H1 (cell line): ENCODE data around the gene LTBP1. TPM values are rescaled to one million over a fixed set of nuclear protein-coding genes. Genes with fewer than 3 reads are reported as not detected.

Experiments used
- CTCF ChIA-PET: fragments of 300-600 bp; sonication (Branson Sonifier 250); formaldehyde crosslinking; loops from one replicate; lab custom pipeline; 2021; ENCODE audit not compliant: partially characterized antibody; lab: Charles Lee
- POLR2A ChIA-PET: fragments of 300-600 bp; sonication (Branson Sonifier 250); formaldehyde crosslinking; loops from one replicate; lab custom pipeline; 2021; ENCODE audit warnings: inconsistent platforms; ENCODE audit not compliant: partially characterized antibody; lab: Charles Lee
- DNase-seq, 2 experiments: peaks; one replicate each; pipeline versions ENCODE4 v3.0.0 to v3.0.0-alpha.2; 2010 to 2022; ENCODE audit warnings: low spot score in 2 of 2, low read depth in 1 of 2, mixed read lengths in 1 of 2
- FAIRE-seq: peaks from 2 replicates; lab custom pipeline; 2011; peaks lifted over from hg19 to GRCh38; lab: Jason Lieb, UNC
- H2AFZ ChIP-seq: 2 replicates; pipeline ENCODE4 v1.8.1; 2012; ENCODE audit warnings: low read length, inconsistent platforms
- H2AK5ac ChIP-seq: 2 replicates; pipeline ENCODE4 v1.6.1; 2013; ENCODE audit warnings: low read depth, low read length
- H2BK120ac ChIP-seq: replicated peaks from 2 replicates; pipeline ENCODE3; 2013; ENCODE audit warnings: low read depth, low read length, inconsistent platforms
- H2BK12ac ChIP-seq: 2 replicates; pipeline ENCODE4 v1.6.1; 2013; ENCODE audit warnings: low read depth, low read length
- H2BK15ac ChIP-seq: 2 replicates; pipeline ENCODE4 v1.6.1; 2013; ENCODE audit warnings: low read length
- H2BK20ac ChIP-seq: 2 replicates; pipeline ENCODE4 v1.6.1; 2013; ENCODE audit warnings: low read length
- H2BK5ac ChIP-seq: 2 replicates; pipeline ENCODE4 v1.6.1; 2013; ENCODE audit warnings: low read depth, low read length
- H3K14ac ChIP-seq: 2 replicates; pipeline ENCODE4 v1.6.1; 2013; ENCODE audit warnings: inconsistent platforms; ENCODE audit not compliant: insufficient read length
- H3K18ac ChIP-seq: 2 replicates; pipeline ENCODE4 v1.6.1; 2013; ENCODE audit warnings: low read length; ENCODE audit errors: extremely low read depth
- H3K23ac ChIP-seq: 2 replicates; pipeline ENCODE4 v1.6.1; 2013; ENCODE audit warnings: inconsistent platforms; ENCODE audit not compliant: insufficient read length
- H3K23me2 ChIP-seq: 2 replicates; pipeline ENCODE4 v1.6.1; 2013; ENCODE audit warnings: low read depth, low read length
- H3K27ac ChIP-seq: 2 replicates; pipeline ENCODE4 v1.6.1; 2011; ENCODE audit warnings: low read depth, low read length, inconsistent platforms
- H3K27me3 ChIP-seq, 4 experiments: replicated peaks in 1 of 4; 1 replicate in 1 of 4; 2 replicates in 3 of 4; pipeline versions ENCODE4 v1.6.1 to v1.8.1; 2011 to 2013; ENCODE audit warnings: low read length in 3 of 4, mild to moderate bottlenecking in 3 of 4, inconsistent platforms in 2 of 4, mixed read lengths in 2 of 4, moderate library complexity in 1 of 4; ENCODE audit not compliant: control insufficient read depth in 3 of 4, insufficient read depth in 3 of 4; ENCODE audit errors: extremely low read depth in 1 of 4
- H3K36me3 ChIP-seq, 4 experiments: 2 replicates each; pipeline versions ENCODE4 v1.6.1 to v1.8.1; 2011 to 2013; ENCODE audit warnings: mild to moderate bottlenecking in 4 of 4, low read length in 3 of 4, moderate library complexity in 2 of 4, control low read depth in 1 of 4, inconsistent platforms in 1 of 4; ENCODE audit not compliant: insufficient read depth in 4 of 4, control insufficient read depth in 2 of 4
- H3K4ac ChIP-seq: replicated peaks from 2 replicates; pipeline ENCODE3; 2013; ENCODE audit warnings: low read length, low read depth, mixed read lengths, inconsistent platforms; ENCODE audit not compliant: insufficient read length
- H3K4me1 ChIP-seq, 4 experiments: replicated peaks in 1 of 4; 1 replicate in 1 of 4; 2 replicates in 3 of 4; pipeline versions ENCODE4 v1.6.1 to v1.8.1; 2011 to 2013; ENCODE audit warnings: low read length in 3 of 4, inconsistent platforms in 2 of 4, mixed read lengths in 1 of 4; ENCODE audit not compliant: insufficient read depth in 4 of 4, control insufficient read depth in 3 of 4
- H3K4me2 ChIP-seq, 2 experiments: 2 replicates each; pipeline versions ENCODE4 v1.6.1 to v1.8.1; 2011 to 2013; ENCODE audit warnings: low read depth in 2 of 2, low read length in 2 of 2, control low read depth in 1 of 2, inconsistent platforms in 1 of 2, mild to moderate bottlenecking in 1 of 2; ENCODE audit not compliant: insufficient read depth in 1 of 2
- H3K4me3 ChIP-seq, 4 experiments: fragments of 200-600, 300-600 bp in 1 of 4; sonication (generic), shearing (Covaris generic), sonication (Bioruptor Twin) in 1 of 4; 2 replicates each; pipeline versions ENCODE4 v1.5.1 to v1.8.1; 2011 to 2016; ENCODE audit warnings: low read length in 4 of 4, low read depth in 3 of 4, control low read depth in 2 of 4, inconsistent platforms in 2 of 4, mild to moderate bottlenecking in 2 of 4, mixed read lengths in 1 of 4, moderate library complexity in 1 of 4; ENCODE audit not compliant: insufficient read depth in 2 of 4; ENCODE audit errors: extremely low read depth in 1 of 4
- H3K56ac ChIP-seq: replicated peaks from 2 replicates; pipeline ENCODE3; 2013; ENCODE audit warnings: low read depth, mild to moderate bottlenecking, mixed read lengths, low read length, inconsistent platforms; ENCODE audit not compliant: insufficient read length
- H3K79me1 ChIP-seq: 2 replicates; pipeline ENCODE4 v1.6.1; 2013; ENCODE audit warnings: low read depth, low read length, control low read depth
- H3K79me2 ChIP-seq, 2 experiments: 2 replicates each; pipeline versions ENCODE4 v1.6.1 to v1.8.1; 2012 to 2013; ENCODE audit warnings: low read length in 2 of 2, mild to moderate bottlenecking in 2 of 2, inconsistent platforms in 1 of 2; ENCODE audit not compliant: insufficient read depth in 2 of 2, control insufficient read depth in 1 of 2
- H3K9ac ChIP-seq, 4 experiments: replicated peaks in 1 of 4; 1 replicate in 1 of 4; 2 replicates in 3 of 4; pipeline versions ENCODE4 v1.6.1 to v1.8.1; 2011 to 2013; ENCODE audit warnings: low read depth in 3 of 4, low read length in 3 of 4, control low read depth in 2 of 4, mild to moderate bottlenecking in 2 of 4, moderate library complexity in 2 of 4, inconsistent platforms in 1 of 4; ENCODE audit errors: extremely low read depth in 1 of 4
- H3K9me3 ChIP-seq, 2 experiments: 2 replicates each; pipeline versions ENCODE4 v1.6.1 to v1.8.1; 2012 to 2013; ENCODE audit warnings: mild to moderate bottlenecking in 2 of 2, moderate library complexity in 2 of 2, control low read depth in 1 of 2, inconsistent platforms in 1 of 2, low read depth in 1 of 2, low read length in 1 of 2, mixed read lengths in 1 of 2; ENCODE audit not compliant: insufficient read depth in 2 of 2
- H4K20me1 ChIP-seq, 2 experiments: replicated peaks in 1 of 2; 2 replicates each; pipeline versions ENCODE3 to v1.8.1; 2011 to 2013; ENCODE audit warnings: inconsistent platforms in 2 of 2, low read length in 2 of 2, mild to moderate bottlenecking in 1 of 2; ENCODE audit not compliant: insufficient read depth in 2 of 2, control insufficient read depth in 1 of 2
- H4K5ac ChIP-seq: 2 replicates; pipeline ENCODE4 v1.6.1; 2013; ENCODE audit warnings: low read length, low read depth, mixed read lengths, inconsistent platforms; ENCODE audit not compliant: insufficient read length
- H4K8ac ChIP-seq: 2 replicates; pipeline ENCODE4 v1.8.0; 2013; ENCODE audit warnings: mild to moderate bottlenecking, moderate library complexity, low read length, inconsistent platforms; ENCODE audit not compliant: insufficient read depth; ENCODE audit errors: extremely low read depth
- H4K91ac ChIP-seq: replicated peaks from 2 replicates; pipeline ENCODE3; 2013; ENCODE audit warnings: low read length, mixed read lengths, inconsistent platforms; ENCODE audit not compliant: insufficient read length
- EP300 ChIP-seq, 2 experiments: IDR thresholded peaks; 1 replicate in 1 of 2; 2 replicates in 1 of 2; pipeline ENCODE4 v1.6.1; 2011 to 2012; ENCODE audit warnings: low read depth in 2 of 2, low read length in 2 of 2, mild to moderate bottlenecking in 2 of 2, borderline replicate concordance in 1 of 2, inconsistent platforms in 1 of 2, moderate library complexity in 1 of 2
- WGBS, 2 experiments: shearing (Covaris generic) in 1 of 2; methylation state at CpG; one replicate each; pipeline versions ENCODE4 v1.1.6 to v1.1.7; 2013 to 2015; ENCODE audit warnings: low lambda C conversion rate in 2 of 2, mixed read lengths in 2 of 2, inconsistent platforms in 1 of 2, low coverage in 1 of 2, missing lambda C conversion rate in 1 of 2; ENCODE audit not compliant: insufficient replicate concordance in 2 of 2, insufficient coverage in 1 of 2, insufficient read length in 1 of 2; ENCODE audit errors: extremely low coverage in 1 of 2, missing lambda C conversion rate in 1 of 2; 5-methylcytosine and 5-hydroxymethylcytosine counted together
- polyA plus RNA-seq, 7 experiments: library from polyadenylated mRNA; depleted of rRNA in 3 of 7; stranded (reverse) in 5 of 7; unstranded in 2 of 7; fragments of >200 nt in 5 of 7; fragments of 200-250 nt in 2 of 7; gene quantifications; 1 replicate in 5 of 7; 2 replicates in 1 of 7; 4 replicates in 1 of 7; pipeline versions ENCODE4 v1.2.1 to v1.2.3, GENCODE V29; 2011 to 2013; ENCODE audit warnings: missing spikeins in 2 of 7, mixed read lengths in 2 of 7
- total RNA-seq: library from RNA; stranded (reverse); fragmentation: NEBNext Ultra II Directional; extraction: Animal tissue kit (Norgen Biotek cat#: 25700); gene quantifications from 2 replicates; pipeline ENCODE4 v1.2.1, GENCODE V29; 2021

The LTBP1 gene
- total and polyA plus RNA-seq, 2 of the 8 experiments (the other 6 are each of a cell fraction or from before 2014, with no cell fraction given), result 15.4 to 24.7 TPM

GRCh38 chr2:32949260-32949659, 2.5 kb downstream of the LTBP1 start:
- ChIA-PET POLR2A (no interaction called here), CTCF (no interaction called here)
- Histone ChIP-seq H2BK120ac (no peak overlapping the region), H2BK12ac (no peak overlapping the region), H3K4me3 (no peak overlapping the region), H4K5ac (no peak overlapping the region), H3K56ac (no peak overlapping the region), H3K4ac (no peak overlapping the region), H3K79me1 (no peaks in the 10 kb centered on the region; the same call in 1 of the 2 replicates), H2AK5ac (no peak overlapping the region), H3K79me2 (no peaks in the 10 kb centered on the region), H2BK20ac (no peak overlapping the region), H3K27ac (no peak overlapping the region), H3K4me1 (peaks cover 2 to 5% (median 3%) of the 10 kb centered on the region in 4 experiments; a peak in 3 of 7 replicates), H3K4me2 (no peak overlapping the region), H3K23me2 (peaks cover 13% of the 10 kb centered on the region), H4K20me1 (no peaks in the 10 kb centered on the region), H3K36me3 (no peaks in the 10 kb centered on the region), H3K18ac (no peak overlapping the region), H2BK5ac (no peak overlapping the region), H3K9ac (no peak overlapping the region), H2BK15ac (no peak overlapping the region), H3K23ac (no peak overlapping the region), H3K9me3 (no peaks in the 10 kb centered on the region), H4K8ac (no peak overlapping the region), H3K14ac (no peak overlapping the region), H2AFZ (no peak overlapping the region), H4K91ac (no peak overlapping the region), H3K27me3 (no peaks in the 10 kb centered on the region)
- no peak for TF ChIP-seq EP300 (IDR thresholded peaks at IDR 0.05; ENCODE audit: borderline replicate concordance in 1 of 2, low read depth in 2 of 2, low read length in 2 of 2)
- DNase-seq (no peak), FAIRE-seq (no peak)
- 87% methylated on average over 3 of the region's 3 CpGs; no CpG with 5 or more reads in 1 of the 2 experiments for WGBS, 2 experiments
